NK-92 (cell line): ENCODE results near the gene NUTM2B.
"Not testable (repeated sequence)": the region's sequence is repeated elsewhere in the genome, so short reads cannot be mapped to it uniquely, and the experiment has no call there.

Experiments used
- DNase-seq: peaks from one replicate; lab custom pipeline; 2025; ENCODE audit not compliant: unreplicated experiment; lab: John Stamatoyannopoulos, UW

NUTM2B gene, protein sequence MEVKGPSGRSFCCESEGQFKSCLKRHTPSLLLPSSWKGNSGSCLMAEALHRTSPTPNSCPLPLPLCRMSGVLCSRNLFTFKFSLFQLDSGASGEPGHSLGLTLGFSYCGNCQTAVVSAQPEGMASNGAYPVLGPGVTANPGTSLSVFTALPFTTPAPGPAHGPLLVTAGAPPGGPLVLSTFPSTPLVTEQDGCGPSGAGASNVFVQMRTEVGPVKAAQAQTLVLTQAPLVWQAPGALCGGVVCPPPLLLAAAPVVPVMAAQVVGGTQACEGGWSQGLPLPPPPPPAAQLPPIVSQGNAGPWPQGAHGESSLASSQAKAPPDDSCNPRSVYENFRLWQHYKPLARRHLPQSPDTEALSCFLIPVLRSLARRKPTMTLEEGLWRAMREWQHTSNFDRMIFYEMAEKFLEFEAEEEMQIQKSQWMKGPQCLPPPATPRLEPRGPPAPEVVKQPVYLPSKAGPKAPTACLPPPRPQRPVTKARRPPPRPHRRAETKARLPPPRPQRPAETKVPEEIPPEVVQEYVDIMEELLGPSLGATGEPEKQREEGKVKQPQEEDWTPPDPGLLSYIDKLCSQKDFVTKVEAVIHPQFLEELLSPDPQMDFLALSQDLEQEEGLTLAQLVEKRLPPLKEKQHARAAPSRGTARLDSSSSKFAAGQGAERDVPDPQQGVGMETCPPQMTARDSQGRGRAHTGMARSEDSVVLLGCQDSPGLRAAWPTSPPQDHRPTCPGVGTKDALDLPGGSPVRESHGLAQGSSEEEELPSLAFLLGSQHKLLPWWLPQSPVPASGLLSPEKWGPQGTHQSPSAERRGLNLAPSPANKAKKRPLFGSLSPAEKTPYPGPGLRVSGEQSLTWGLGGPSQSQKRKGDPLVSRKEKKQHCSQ

DNA sequence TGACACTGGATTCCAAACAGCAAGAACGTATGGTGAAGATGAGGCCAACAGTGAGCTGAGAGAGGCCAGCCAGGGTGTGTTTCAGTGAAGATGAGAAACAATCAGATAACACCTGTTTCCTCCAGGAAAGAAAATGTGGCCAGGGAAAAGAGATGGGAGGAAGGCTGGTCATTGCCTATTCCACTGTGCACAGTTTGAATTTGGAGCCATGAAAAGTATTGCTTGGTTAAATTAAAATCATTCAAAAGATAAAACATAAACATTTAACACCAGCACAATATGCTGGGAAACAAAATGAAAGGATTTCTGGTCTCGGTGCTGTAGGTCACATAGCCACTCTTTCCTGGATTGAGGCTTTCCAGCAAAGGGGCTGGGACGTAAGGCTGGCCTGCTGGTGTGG lies at the start of gene NUTM2B:
Gene NUTM2B (plus strand): TSS at position 301 of the 400 bp plus-strand sequence. CDS start 383 bp downstream, outside the sequence.
- not testable (repeated sequence) for DNase-seq

DNA sequence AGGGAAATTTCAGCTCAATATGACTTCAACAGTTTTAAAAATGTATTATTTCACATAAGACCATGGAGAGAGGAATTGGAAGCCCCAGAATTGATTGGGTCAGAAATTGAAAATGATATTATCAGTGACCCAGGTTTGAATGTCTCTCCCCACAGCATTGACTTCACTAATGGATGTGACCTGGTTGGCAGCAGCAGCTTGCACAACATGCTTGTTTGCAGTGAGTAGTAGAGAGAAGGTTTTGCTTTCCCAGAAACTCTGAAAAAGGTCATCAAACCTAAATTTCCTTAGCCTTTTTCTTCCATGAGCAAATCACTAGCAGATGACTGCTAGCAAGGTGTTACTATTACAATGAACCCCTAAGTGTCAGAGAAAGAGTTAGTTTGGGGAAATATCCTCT lies 39.7 kb upstream of the NUTM2B start:
- DNase-seq, result not testable (repeated sequence)

DNA sequence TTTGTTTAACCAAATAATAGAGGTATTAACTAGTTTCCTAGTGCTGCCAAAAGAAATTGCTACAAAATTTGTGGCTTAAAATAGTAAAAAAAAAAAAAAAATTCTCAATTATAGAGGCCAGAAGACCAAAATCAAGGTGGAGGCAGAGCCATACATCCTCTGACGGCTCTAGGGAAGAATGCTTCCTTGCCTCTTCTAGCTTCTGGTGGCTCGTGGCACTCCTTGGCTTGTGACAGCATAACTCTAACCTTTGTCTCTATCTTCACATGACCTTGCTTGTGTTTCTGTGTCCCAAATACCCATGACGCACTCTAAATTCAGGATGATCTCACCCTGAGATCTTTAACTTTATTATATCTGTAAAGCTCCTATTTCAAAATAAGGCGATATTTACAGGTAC lies 38.3 kb upstream of the NUTM2B start:
- DNase-seq, result not testable (repeated sequence)

DNA sequence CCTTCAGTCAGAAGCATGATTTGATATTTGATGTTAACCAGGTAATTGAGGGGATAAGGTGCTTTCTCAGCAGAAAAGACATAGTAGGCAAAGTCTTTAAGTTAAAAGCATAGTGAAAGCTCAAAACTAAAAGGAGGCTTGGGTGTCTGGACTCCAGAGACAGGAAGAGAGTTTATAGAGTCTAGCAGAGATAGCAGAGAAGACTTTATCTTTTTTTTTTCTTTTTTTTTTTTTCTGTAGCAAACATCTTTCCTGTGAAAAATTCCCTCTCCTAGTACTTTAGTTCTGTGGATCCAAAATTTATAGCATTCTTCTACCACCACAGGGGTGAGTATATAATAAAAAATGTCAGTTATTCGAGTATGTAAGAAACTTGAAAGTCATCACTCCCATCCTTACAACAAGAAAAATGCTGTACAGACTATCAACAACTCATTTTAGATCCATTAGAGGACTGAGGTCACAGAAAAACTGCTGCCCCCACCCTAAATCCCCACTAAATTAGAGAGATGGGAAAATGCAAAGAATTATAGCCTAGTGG lies 33.7 kb upstream of the NUTM2B start:
- DNase-seq, result not testable (repeated sequence)

DNA sequence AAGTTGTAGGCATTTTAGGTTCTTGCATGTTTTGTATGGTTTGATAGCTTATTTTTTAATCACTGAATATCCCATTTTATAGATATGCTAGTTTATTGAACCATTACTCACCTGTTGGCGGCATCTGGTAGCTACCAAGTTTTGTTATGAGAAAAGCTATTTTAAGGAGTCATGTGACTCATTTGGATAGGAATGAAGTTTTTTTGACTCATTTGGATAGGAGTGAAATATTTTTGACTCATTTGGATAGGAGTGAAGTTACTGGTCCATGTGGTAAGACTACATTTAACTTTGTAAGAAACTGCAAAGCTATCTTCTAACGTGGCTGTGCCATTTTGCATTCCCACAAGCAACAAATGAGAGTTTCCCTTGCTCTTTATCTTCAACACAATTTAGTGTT lies 28.1 kb upstream of the NUTM2B start:
- DNase-seq, result not testable (repeated sequence)

DNA sequence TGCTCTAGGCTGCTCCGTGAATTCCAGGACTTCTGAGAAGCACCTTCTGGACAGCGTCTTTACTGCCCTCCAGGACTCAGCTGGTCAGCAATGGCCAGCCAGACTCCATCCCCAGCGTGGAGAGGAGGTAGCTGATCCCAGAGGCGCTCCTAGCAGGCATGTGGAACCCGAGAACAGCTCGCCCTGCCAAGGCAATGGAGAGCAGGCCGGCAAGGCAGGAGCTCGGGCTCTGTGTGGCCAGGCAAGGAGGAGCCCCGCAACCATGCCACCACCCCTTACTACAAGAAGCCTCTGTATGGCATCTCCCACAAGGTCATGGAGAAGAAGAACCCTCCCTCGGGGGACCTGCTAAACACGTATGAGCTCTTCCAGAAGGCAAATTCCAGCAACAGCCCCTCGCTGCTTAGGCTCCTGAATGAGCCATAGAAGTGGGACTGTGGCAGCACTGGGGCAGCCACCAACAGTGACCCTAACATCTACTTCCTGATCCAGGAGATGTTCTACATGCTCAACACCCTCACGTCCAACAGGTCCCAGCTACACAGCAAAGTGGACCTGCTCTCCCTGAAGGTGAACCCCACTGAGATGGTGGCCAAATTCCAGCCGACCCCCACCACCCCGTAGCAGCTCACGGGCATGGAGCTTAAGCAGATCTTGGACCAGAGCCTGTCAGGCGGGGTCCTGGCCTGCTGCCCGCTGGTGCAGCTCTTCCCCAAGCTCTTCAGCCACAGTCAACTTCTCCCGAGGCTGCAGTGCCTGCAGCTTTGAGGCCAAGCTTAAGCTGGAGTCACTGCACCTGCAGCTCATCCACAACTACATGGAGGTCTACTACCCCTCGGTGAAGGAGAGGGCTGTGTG lies 19.8 kb upstream of the NUTM2B start:
- DNase-seq, result not testable (repeated sequence)

DNA sequence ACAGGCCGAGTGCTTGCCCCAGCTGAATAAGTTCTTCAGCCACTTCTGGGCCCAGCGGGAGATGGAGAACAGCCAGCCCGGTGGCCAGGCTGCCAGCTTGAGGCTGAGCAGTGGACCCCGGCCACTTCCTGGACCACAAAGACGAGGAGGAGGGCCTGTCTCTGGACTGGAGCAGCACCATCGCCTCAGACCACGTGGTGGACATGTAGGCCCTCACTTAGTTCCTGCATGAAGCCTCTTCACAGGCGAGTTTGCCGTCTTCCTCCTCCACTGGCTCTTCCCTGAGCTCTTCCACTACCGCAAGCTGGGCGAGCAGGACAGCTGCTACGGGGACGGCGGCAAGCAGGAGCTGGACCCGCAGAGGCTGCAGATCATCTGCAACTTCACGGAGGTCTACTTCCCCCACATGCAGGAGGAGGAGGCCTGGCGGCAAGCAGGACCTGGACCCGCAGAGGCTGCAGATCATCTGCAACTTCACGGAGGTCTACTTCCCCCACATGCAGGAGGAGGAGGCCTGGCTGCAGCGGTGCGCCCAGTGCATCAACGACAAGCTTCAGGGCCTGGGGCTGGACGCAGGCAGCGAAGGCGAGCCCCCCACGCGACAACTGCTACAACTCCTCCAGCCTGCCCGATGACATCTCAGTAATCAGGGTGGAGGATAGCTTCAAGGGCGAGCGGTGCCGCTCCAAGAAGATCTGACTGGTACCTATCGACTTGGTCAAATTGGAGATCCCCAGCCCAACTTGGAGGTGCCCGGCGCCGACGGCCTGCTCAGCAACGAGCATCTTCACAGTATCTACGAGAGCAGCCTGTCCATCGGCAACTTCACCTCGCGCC lies 18.9 kb upstream of the NUTM2B start:
- not testable (repeated sequence) for DNase-seq

DNA sequence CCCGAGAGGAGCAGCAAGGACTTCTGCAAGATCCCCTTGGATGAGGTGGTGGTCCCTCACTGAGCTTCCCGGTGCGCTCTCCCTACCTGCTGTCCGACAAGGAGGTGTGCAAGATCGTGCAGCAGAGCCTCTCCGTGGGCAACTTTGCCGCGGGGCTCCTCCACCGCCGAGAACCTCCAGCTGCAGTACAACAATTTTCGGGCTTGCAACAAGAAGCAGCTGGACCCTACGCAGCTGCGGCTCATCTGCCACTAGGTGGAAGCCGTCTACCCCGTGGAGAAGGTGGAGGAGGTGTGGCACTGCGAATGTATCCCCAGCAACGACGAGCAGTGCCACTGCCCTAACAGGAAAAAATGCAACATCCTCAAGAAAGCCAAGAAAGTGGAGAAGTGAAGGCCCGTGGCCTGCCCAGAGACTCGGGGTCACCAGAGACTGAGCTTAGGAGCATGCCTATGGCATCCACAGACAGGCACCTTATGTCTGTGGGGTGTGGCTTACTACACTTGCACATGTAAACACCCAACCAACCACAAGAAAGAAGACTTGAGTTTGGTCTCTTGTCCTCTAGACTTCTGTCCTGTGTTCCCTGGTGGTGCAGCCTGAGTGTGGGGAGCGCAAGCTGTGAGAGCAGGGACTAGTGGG lies 17.9 kb upstream of the NUTM2B start:
- not testable (repeated sequence) for DNase-seq

DNA sequence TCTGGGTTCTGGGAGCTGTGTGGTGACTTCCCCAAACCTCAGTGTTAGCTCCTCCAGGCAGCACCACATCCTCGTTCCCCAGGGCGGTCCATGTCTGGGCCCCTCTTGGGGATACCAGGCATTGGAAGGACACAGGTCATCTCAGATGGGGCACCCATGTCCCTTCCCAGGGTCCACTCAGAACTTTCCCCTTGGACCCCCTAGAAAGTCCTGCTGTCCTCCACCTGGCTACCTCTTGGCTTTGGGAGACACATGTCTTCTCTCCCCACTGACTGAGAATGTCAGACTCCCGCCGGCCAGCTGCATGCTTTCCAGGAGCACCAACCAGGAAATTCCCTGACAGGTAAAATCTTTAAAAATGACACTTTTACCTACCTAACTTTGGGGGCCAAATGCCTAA lies 16.4 kb upstream of the NUTM2B start:
- DNase-seq, result not testable (repeated sequence)

DNA sequence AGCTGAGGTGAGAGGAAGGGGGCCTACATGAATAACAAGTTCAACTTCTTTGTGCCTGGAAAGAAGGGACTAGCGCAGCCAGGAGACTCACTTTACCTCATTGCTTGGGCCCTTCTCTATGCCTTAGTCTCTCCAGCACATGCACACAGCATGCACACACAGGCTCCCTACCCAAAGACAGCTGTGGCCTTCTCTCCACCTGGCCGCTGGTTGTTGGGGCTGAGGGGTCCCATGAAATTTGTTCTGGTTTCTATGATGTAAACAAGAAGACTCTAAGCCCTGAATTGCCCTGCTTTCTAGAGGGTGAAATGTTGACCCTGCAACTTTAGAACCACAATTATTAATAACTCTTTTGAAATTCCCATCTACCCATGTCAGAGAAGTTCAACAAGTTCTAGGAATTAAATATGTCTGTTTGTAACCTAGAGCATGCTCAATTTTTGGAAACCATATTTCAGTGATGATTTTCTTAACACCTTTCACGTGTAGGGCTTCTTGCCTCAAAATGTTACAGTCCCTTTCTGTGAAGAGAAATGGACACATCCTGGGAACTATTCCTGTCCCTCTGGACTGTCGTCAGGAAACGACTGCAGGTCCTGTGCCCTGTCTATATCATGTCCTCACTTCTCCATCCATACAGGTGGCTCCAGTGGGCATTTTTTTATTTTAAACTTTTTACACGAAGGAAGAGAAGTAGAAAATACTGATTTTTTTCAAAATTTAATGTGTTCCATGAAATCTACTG lies 15.4 kb upstream of the NUTM2B start:
- not testable (repeated sequence) for DNase-seq

DNA sequence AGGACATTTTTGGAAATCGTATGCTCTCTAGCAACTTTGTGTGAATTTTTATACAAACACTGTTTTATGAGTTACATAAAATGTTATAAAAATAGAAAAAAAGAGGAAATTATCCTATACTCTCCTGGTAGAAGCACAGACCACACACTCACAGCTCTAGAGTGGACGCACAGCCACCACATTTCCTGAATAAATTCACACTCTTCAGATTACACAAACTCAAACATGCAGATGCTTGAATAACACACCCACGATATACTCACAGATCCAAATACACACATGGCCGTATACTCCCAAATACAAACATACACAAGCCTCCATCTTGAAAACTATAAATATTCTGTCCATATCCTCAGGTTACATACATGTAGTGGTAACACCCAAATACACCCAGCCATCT lies 14.2 kb upstream of the NUTM2B start:
- not testable (repeated sequence) for DNase-seq

DNA sequence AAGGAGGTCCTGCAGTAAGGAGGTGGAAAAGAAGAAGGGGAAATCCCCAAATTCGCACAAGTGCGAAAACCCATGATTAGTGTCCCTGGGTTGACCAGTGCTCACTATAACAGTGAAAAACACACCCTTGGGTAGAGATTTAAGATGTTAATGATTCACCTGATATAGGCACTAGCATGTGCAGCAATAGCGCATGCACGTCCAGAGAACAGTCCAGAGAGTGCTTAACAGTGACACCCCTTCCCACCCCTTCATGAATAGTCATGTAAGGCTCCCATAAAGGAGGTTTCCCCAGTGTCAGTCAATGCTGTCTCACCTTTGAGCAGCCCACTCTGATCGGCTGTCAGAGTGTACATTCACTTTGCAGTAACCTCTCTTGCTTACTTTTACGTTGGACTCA lies 6.4 kb upstream of the NUTM2B start:
- not testable (repeated sequence) for DNase-seq

DNA sequence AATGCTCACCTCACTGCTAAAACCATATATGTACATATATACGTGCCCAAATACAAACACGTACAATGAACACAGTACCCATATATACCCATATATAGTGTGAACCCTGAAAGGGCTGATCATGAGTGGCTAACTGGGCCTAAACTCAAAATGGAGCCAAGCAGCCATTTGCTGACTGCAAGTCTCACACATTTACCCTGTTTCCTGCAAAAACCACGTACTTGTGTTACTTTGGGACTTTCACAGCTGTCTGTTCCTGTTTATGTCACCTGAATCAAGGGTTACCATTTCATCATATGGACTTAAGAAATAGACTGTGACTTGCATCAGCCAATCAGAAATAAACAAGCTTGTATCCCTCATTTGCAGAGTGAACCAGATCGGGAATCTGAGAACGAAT lies 5.9 kb upstream of the NUTM2B start:
- DNase-seq, result not testable (repeated sequence)

DNA sequence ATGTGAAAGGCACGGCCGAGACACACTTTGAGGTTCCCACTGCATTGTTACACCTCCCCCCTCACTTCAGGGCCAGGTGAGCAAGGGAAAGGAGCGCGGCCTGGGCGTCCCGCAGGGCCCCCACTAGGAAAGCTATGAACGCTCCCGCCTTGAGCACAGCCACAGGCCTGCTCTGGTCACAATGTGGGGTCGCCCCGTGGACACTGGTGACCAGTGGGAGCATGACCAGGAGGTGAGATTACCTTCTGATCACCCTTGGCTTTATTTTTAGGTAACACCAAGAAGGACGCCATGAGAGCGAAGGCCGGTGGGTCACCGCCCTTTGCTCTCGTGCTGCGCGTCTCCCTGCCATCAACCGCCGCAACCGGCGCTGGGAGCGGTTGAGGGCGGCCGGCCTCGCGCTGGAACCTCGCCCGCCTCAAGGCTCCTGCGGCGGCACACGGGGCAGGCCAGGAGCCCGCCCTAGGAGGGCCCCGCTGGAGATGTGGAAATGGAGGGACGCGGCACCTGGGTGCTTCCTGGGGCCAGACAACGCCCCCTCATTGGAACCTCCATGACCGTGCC lies 2.6 kb upstream of the NUTM2B start:
- not testable (repeated sequence) for DNase-seq

DNA sequence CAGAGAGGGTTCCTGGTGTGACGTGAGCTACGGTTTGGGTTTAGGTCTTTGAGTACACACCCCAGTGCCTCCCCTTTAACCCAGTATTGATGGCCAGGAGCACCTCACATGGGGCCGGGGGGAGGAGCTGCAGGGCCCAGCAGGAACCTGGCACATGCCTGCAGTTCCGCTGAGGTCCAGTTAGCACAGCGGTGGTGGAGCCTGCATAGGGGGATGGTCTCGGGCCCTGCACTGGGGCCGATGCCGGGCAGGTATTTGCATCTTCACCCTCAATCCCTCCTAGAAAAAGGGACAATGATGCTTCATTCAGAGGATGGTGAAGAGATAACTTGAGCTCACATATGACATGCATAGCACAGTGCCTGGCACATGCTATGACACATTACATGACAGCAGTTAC lies 4.0 kb downstream of the NUTM2B start:
- not testable (repeated sequence) for DNase-seq

DNA sequence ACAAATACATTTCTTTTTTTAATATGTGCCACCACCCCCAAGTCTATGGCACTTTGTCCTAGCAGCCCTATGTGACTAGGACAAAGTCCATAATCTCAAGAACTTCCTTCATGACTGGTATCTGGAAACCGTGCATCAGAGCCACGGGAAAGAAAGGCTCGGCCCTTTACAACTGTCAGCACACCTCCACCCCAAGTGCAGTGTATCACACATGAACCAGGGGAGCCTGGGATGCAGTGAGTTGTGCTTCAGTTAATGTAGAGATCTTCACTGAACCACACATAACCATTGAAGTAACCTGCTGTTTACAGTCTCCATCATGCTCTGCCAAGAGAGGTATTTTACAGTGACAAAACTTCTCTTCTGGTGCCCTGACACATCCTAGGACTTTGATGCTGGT lies 11.9 kb downstream of the NUTM2B start:
- not testable (repeated sequence) for DNase-seq

DNA sequence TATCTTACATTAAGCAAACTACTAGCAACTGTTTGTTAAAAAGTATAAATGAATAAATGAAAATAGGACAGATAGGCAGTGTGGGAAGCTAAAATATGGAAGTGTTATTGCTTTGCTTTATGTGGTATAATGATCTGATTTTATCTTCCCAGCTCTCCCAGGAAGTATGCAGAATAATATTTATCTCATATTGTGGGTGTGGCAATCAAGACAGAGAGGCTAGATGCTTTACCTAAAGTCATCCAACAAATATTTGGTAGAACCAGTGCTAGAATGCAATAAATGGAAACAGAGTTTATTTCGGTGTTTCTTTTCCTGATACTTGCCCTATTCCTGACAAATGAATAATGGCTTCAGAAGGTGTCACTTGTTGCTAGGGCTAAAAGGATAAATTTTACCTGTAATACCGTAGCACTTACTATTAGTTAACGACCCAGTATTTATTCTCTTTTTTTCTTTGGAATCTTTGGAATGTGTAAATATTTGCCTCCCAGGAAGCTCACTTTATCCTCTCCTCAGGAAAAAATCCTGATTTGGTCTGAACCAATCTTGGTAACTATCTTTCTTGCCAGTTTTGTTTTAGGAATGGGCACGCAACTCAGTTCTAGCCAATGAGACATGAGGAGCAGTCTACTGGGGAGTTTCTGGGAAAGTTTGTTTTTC lies 14.0 kb downstream of the NUTM2B start:
- not testable (repeated sequence) for DNase-seq

DNA sequence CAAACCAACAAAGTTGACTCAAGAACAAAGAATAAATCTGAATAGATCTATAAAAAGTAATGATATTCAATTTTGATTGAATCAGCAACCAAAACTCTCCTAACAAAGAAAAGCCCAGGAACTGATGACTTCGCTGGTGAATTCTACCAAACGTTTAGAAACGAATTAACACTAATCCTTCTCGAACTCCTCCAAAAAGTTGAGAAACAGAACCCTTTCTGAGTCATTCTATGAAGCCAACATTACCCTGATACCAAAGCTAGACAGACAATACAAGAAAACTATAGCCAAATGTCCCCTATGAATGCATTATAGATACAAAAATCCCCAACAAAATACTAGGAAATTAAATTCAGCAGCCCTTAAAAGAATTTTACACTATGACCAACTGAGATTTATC lies 17.0 kb downstream of the NUTM2B start:
- not testable (repeated sequence) for DNase-seq
